ENCODE results near the gene DDX23.
"Not testable (repeated sequence)": the region's sequence is repeated elsewhere in the genome, so short reads cannot be mapped to it uniquely, and the experiment has no call there.

The DDX23 gene

DNA sequence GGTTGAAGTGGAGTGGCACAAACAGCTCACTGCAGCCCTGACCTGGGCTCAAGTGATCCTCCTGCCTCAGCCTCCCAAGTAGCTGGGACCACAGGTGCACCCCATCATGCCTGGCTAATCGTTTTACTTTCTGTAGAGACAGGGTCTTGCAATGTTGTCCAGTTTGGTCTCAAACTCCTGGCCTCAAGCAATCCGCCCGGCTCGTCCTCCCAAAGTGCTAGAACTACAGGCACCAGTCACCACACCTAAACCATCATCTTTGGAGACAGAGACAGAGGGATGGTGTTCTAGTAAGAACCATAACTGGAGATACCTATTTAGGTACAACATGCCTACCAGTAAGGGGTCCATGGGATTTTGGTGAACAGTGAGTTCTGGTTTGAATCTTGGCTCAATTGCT lies 2.5 kb upstream of the DDX23 start:
- Mint-ChIP-seq H3K9me3 (no peaks in the 10 kb centered on the region), H3K36me3 (ENCODE audit: low read depth) (peaks cover 24% of the 10 kb centered on the region), H3K27me3 (ENCODE audit: low read depth, poor library complexity) (no peaks in the 10 kb centered on the region), H3K4me3 (no peak overlapping the region), H3K4me1 (peaks cover 35% of the 10 kb centered on the region), H3K27ac (no peak overlapping the region)
- DNase-seq = no peak
- TF ChIP-seq, protein P1, sequence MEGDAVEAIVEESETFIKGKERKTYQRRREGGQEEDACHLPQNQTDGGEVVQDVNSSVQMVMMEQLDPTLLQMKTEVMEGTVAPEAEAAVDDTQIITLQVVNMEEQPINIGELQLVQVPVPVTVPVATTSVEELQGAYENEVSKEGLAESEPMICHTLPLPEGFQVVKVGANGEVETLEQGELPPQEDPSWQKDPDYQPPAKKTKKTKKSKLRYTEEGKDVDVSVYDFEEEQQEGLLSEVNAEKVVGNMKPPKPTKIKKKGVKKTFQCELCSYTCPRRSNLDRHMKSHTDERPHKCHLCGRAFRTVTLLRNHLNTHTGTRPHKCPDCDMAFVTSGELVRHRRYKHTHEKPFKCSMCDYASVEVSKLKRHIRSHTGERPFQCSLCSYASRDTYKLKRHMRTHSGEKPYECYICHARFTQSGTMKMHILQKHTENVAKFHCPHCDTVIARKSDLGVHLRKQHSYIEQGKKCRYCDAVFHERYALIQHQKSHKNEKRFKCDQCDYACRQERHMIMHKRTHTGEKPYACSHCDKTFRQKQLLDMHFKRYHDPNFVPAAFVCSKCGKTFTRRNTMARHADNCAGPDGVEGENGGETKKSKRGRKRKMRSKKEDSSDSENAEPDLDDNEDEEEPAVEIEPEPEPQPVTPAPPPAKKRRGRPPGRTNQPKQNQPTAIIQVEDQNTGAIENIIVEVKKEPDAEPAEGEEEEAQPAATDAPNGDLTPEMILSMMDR (IDR thresholded peaks at IDR 0.05) = no peak

GRCh38 chr12:48852734-48853688 lies 1.0 kb upstream of the DDX23 start:
- H3K4me1 Mint-ChIP-seq = peaks cover 35% of the 10 kb centered on the region
- H3K36me3 Mint-ChIP-seq (ENCODE audit: low read depth) = peaks cover 23% of the 10 kb centered on the region
- peak; percentile 89 for DNase-seq
- peak overlapping the region; percentile 47 for H3K27ac Mint-ChIP-seq
- H3K9me3 Mint-ChIP-seq = no peaks in the 10 kb centered on the region
- H3K4me3 Mint-ChIP-seq = peak overlapping the region; percentile 98
- TF ChIP-seq, protein P1 (IDR thresholded peaks at IDR 0.05) = peak; percentile 85
- no peaks in the 10 kb centered on the region for H3K27me3 Mint-ChIP-seq (ENCODE audit: low read depth, poor library complexity)

- H3K27ac Mint-ChIP-seq; H3K9me3 Mint-ChIP-seq; H3K27me3 Mint-ChIP-seq (ENCODE audit: low read depth, poor library complexity); H3K4me1 Mint-ChIP-seq; DNase-seq; H3K4me3 Mint-ChIP-seq: not testable (repeated sequence)
- peaks cover 81% of the 10 kb centered on the region for H3K36me3 Mint-ChIP-seq (ENCODE audit: low read depth)
Measured at GRCh38 chr12:48842021-48842420, 9.9 kb downstream of the DDX23 start.

GRCh38 chr12:48838048-48838447 lies 13.9 kb downstream of the DDX23 start:
- Mint-ChIP-seq H3K4me1 (no peaks in the 10 kb centered on the region), H3K27ac (no peak overlapping the region), H3K4me3 (no peak overlapping the region), H3K27me3 (ENCODE audit: low read depth, poor library complexity) (no peaks in the 10 kb centered on the region), H3K9me3 (no peaks in the 10 kb centered on the region), H3K36me3 (ENCODE audit: low read depth) (peaks cover 76% of the 10 kb centered on the region)
- TF ChIP-seq, protein P1 (IDR thresholded peaks at IDR 0.05) = no peak
- DNase-seq = no peak

- Mint-ChIP-seq H3K36me3 (ENCODE audit: low read depth) (peaks cover 57% of the 10 kb centered on the region), H3K27ac (no peak overlapping the region), H3K4me1 (no peaks in the 10 kb centered on the region), H3K27me3 (ENCODE audit: low read depth, poor library complexity) (no peaks in the 10 kb centered on the region), H3K9me3 (no peaks in the 10 kb centered on the region), H3K4me3 (no peak overlapping the region)
- no peak for DNase-seq
- TF ChIP-seq, protein P1 (IDR thresholded peaks at IDR 0.05) = no peak
Measured at GRCh38 chr12:48832321-48833060, 19.5 kb downstream of the DDX23 start.

DNA sequence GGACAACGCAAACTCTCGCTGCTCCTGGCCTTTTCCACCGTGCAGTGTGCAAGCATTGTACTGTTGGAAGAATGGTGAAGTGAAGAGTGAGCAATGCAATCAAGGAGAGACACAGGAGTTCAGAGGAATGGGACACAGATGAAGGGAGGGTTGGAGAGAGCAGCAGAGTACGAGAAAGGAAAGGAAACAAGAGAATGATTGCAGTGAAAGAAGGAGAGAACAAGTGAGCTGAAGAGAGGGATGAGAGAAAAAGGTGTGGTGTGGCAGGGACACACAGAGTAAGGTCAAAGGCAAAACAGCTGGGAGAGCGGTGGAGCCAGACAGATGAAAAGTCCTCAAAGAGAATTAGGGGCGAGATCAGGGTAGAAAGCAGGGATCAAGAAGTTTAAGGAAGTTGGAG lies 20.7 kb downstream of the DDX23 start:
- TF ChIP-seq, protein P1 (IDR thresholded peaks at IDR 0.05) = no peak
- Mint-ChIP-seq H3K4me3 (no peak overlapping the region), H3K27me3 (ENCODE audit: low read depth, poor library complexity) (no peaks in the 10 kb centered on the region), H3K9me3 (no peaks in the 10 kb centered on the region), H3K36me3 (ENCODE audit: low read depth) (peaks cover 48% of the 10 kb centered on the region), H3K4me1 (no peaks in the 10 kb centered on the region), H3K27ac (peak overlapping the region; percentile 57)
- no peak for DNase-seq

Data from nephron progenitor cell (in vitro differentiated cells).